GM18870 (cell line): ENCODE measurements around the gene OMP.
"Not testable (repeated sequence)": the region's sequence is repeated elsewhere in the genome, so short reads cannot be mapped to it uniquely, and the experiment has no call there.

ENCODE experiments used
- ATAC-seq: cut with Tn5 transposase; IDR thresholded peaks from one replicate; pipeline ENCODE4 v1.9.1; 2021; ENCODE audit warnings: moderate library complexity; ENCODE audit not compliant: unreplicated experiment

OMP gene

GRCh38 chr11:77102246-77103210, at the start of gene OMP:
OMP (plus strand) TSS chr11:77102840; CDS start chr11:77102840, 0 bp downstream.
- ATAC-seq = no peak

GRCh38 chr11:77053217-77054015, 49.2 kb upstream of the OMP start:
- ATAC-seq = no peak

- no peak for ATAC-seq
These were observed 48.6 kb upstream of the OMP start for GRCh38 chr11:77054084-77054483.

GRCh38 chr11:77055101-77055561, 47.5 kb upstream of the OMP start:
- ATAC-seq = no peak

GRCh38 chr11:77055913-77056312, 46.7 kb upstream of the OMP start:
- no peak for ATAC-seq

GRCh38 chr11:77056814-77057402, 45.7 kb upstream of the OMP start:
- no peak for ATAC-seq

GRCh38 chr11:77057938-77058474, 44.6 kb upstream of the OMP start:
- no peak for ATAC-seq

- ATAC-seq = no peak
These were observed 43.7 kb upstream of the OMP start for GRCh38 chr11:77058900-77059299.

- no peak for ATAC-seq
These were observed 42.8 kb upstream of the OMP start for GRCh38 chr11:77059806-77060205.

- ATAC-seq = no peak
These were observed 42.4 kb upstream of the OMP start for GRCh38 chr11:77060234-77060633.

GRCh38 chr11:77061258-77061657, 41.4 kb upstream of the OMP start:
- ATAC-seq = not testable (repeated sequence)

GRCh38 chr11:77062924-77063323, 39.7 kb upstream of the OMP start:
- no peak for ATAC-seq

- no peak for ATAC-seq
These were observed 39.2 kb upstream of the OMP start for GRCh38 chr11:77063407-77063806.

- no peak for ATAC-seq
These were observed 38.8 kb upstream of the OMP start for GRCh38 chr11:77063861-77064260.

GRCh38 chr11:77064648-77065217, 37.9 kb upstream of the OMP start:
- ATAC-seq = no peak

GRCh38 chr11:77065878-77066228, 36.8 kb upstream of the OMP start:
- no peak for ATAC-seq

GRCh38 chr11:77066229-77067042, 36.2 kb upstream of the OMP start, which contains the start of gene CAPN5:
CAPN5 (plus strand) TSS chr11:77066971; CDS start chr11:77084887, 17,916 bp downstream.
- ATAC-seq = peak; percentile 50

- no peak for ATAC-seq
These were observed 34.7 kb upstream of the OMP start for GRCh38 chr11:77067861-77068443.
